GM12891 (cell line): Measurements from ENCODE around the gene PUDP.
A peak's percentile ranks its signal among the peaks of the same experiment; 100 is the strongest.

ENCODE experiments used
- PAX5 ChIP-seq: IDR thresholded peaks from 2 replicates; pipeline ENCODE4 v1.6.1; 2011; ENCODE audit warnings: low read length, moderate library complexity, mild to moderate bottlenecking; ENCODE audit not compliant: insufficient read depth, severe bottlenecking
- POLR2A ChIP-seq: IDR thresholded peaks from 2 replicates; pipeline ENCODE4 v1.6.1; 2011; ENCODE audit warnings: low read depth, low read length, control low read depth
- POLR2AphosphoS5 ChIP-seq: IDR thresholded peaks from 2 replicates; pipeline ENCODE4 v1.6.1; 2011; ENCODE audit warnings: low read depth, low read length, control low read depth
- POU2F2 ChIP-seq: IDR thresholded peaks from 2 replicates; pipeline ENCODE4 v1.6.1; 2011; ENCODE audit warnings: low read depth, mild to moderate bottlenecking, control low read depth, low read length, moderate library complexity
- SPI1 ChIP-seq: IDR thresholded peaks from 2 replicates; pipeline ENCODE4 v1.6.1; 2011; ENCODE audit warnings: low read depth, low read length, control low read depth
- TAF1 ChIP-seq: IDR thresholded peaks from 2 replicates; pipeline ENCODE4 v1.6.1; 2011; ENCODE audit warnings: low read depth, low read length, control low read depth

- TF ChIP-seq POLR2A: no peak
- peak; percentile 63 for TF ChIP-seq SPI1
- no peak for TF ChIP-seq POLR2AphosphoS5
- no peak for TF ChIP-seq TAF1
- no peak for TF ChIP-seq POU2F2
- peak; percentile 35 for TF ChIP-seq PAX5
Measured at GRCh38 chrX:7059214-7059838, 88.6 kb downstream of the PUDP start.
